Heart left ventricle (tissue), 16 donors: Measurements from ENCODE around the gene IL11. TPM values are rescaled to one million over a fixed set of nuclear protein-coding genes. Genes with fewer than 3 reads are reported as not detected.
A peak's percentile ranks its signal among the peaks of the same experiment; 100 is the strongest.
"Not testable (repeated sequence)": the region's sequence is repeated elsewhere in the genome, so short reads cannot be mapped to it uniquely, and the experiment has no call there.

Source experiments
- ATAC-seq, 4 donors: fragments of 200-7000 bp; cut with Tn5 transposase; one replicate each; pipeline ENCODE4 v1.9.1; 2020 to 2022; ENCODE audit warnings: moderate library complexity in 4 of 4, mild to moderate bottlenecking in 3 of 4, moderate number of reproducible peaks in 1 of 4
- DNase-seq, 5 donors: peaks; one replicate each; pipeline ENCODE4 v3.0.0-alpha.2; 2020
- H3K27ac ChIP-seq, 12 donors: fragments of 200-600 bp; sonication (generic) in 4 of 12; one replicate each; pipeline versions ENCODE4 v1.5.0 to v1.8.0; 2016 to 2022; ENCODE audit warnings: mild to moderate bottlenecking in 2 of 12
- H3K27me3 ChIP-seq, 9 donors: fragments of 200-600 bp; sonication (generic) in 2 of 9; one replicate each; pipeline versions ENCODE4 v1.5.1 to v1.8.0; 2016 to 2022; ENCODE audit warnings: mild to moderate bottlenecking in 3 of 9
- H3K36me3 ChIP-seq, 9 donors: fragments of 200-600 bp; sonication (generic) in 2 of 9; one replicate each; pipeline versions ENCODE4 v1.5.0 to v1.8.0; 2018 to 2022; ENCODE audit warnings: mild to moderate bottlenecking in 2 of 9
- H3K4me1 ChIP-seq, 12 donors: fragments of 200-600 bp; sonication (generic) in 4 of 12; one replicate each; pipeline versions ENCODE4 v1.5.0 to v1.8.0; 2016 to 2022; ENCODE audit warnings: mild to moderate bottlenecking in 3 of 12
- H3K4me3 ChIP-seq, 12 donors: fragments of 200-600 bp; sonication (generic) in 4 of 12; one replicate each; pipeline versions ENCODE4 v1.5.0 to v1.8.0; 2017 to 2022; ENCODE audit warnings: mild to moderate bottlenecking in 9 of 12, moderate library complexity in 4 of 12
- H3K9me3 ChIP-seq, 12 donors: fragments of 200-600 bp; sonication (generic) in 4 of 12; one replicate each; pipeline versions ENCODE4 v1.5.0 to v1.8.0; 2016 to 2022; ENCODE audit warnings: mild to moderate bottlenecking in 1 of 12
- CTCF ChIP-seq, 12 donors: fragments of 200-600 bp; sonication (generic) in 4 of 12; IDR thresholded peaks; one replicate each; pipeline versions ENCODE4 v1.5.0 to v1.8.0; 2018 to 2022; ENCODE audit warnings: antibody characterized with exemption in 12 of 12, mild to moderate bottlenecking in 5 of 12
- POLR2A ChIP-seq, 2 donors: fragments of 450-650 bp; IDR thresholded peaks; one replicate each; pipeline ENCODE4 v1.6.1; 2017; ENCODE audit warnings: antibody characterized with exemption in 2 of 2, mild to moderate bottlenecking in 2 of 2, moderate library complexity in 2 of 2
- WGBS, 4 donors: extraction: QIAGEN DNeasy Blood & Tissue Kit in 2 of 4; methylation state at CpG; one replicate each; pipeline versions ENCODE4 v1.1.5 to v1.1.7; 2013 to 2018; 5-methylcytosine and 5-hydroxymethylcytosine counted together
- intact Hi-C, 10 donors: fragments of 100-400 bp; cut with DNase I; formaldehyde crosslinking; loops; one replicate each; pipeline versions ENCODE4 v1.11.1 to v1.14.2; 2022
- polyA plus RNA-seq, 2 donors: library from polyadenylated mRNA; stranded (reverse); fragments of 200-250 nt; gene quantifications; one replicate each; pipeline ENCODE4 v1.2.3, GENCODE V29; 2013
- total RNA-seq, 9 donors: library from RNA; depleted of rRNA in 2 of 9; stranded (reverse); fragments of >200 nt in 2 of 9; fragmentation: NEBNext Ultra II Directional in 3 of 9; extraction: Animal tissue kit (Norgen Biotek cat#: 25700) in 3 of 9; gene quantifications; one replicate each; pipeline versions ENCODE4 v1.1.0 to v1.2.4, GENCODE V29; 2016 to 2023
- donor health status: ischemic (EF 13 %, LVEDD 7.1; RV severe dilation, severe dysfunction).
- donor health status: healthy with polysubstance abuse.
- donor health status: DM: no; HTN: yes; CAD: no.
- donor health status: DM: no; HTN: no; CAD: no.
- donor health status: ischemic (EF 25% LVEDD 6.9; RV normal size, moderate dysfunction).
- donor health status: ischemic (EF 25% LVEDD 5.7; RV mildly dilated, moderate dysfunction).
- donor health status: healthy.
- donor health status: DM: yes; HTN: yes; CAD: no.
- donor health status: ischemic (EF 35%, LVEDD 5.7; RV mildly dilated, moderate dysfunction).
- donor health status: nonischemic (EF 11% LVEDD 7.7; RV severe dilation, severe dysfunction).
- donor health status: DM: yes; HTN: yes; CAD: no.
- donor health status: PGD.
- donor health status: ischemic (EF 29% LVEDD 5.4; RV normal size, mild dysfunction).
- donor health status: nonischemic (EF 23%, LVEDD 6.1; RV moderate dilation, normal function).

IL11 gene
- total and polyA plus RNA-seq, 11 donors, result 0.11 to 0.43 (median 0.25) TPM; not detected in 8

- ATAC-seq, DNase-seq, intact Hi-C loops, H3K27me3 ChIP-seq, H3K9me3 ChIP-seq: not testable (repeated sequence)
- 0 to 1% (median 1%) methylated on average over 32 to 36 of the region's 36 CpGs; no CpG with 5 or more reads in 1 of the 4 donors for WGBS, 4 donors
- Histone ChIP-seq H3K4me3 (peak within 1 kb of the TSS; percentile 74 to 99 (median 90)), H3K36me3 (peaks cover 0 to 36% (median 26%) of the 10 kb centered on the region in 9 donors), H3K4me1 (peaks cover 3 to 27% (median 12%) of the 10 kb centered on the region in 12 donors), H3K27ac (peak within 1 kb of the TSS; percentile 84 to 99 (median 97))
- peak in 1 of 2 donors; percentile 98 for TF ChIP-seq POLR2A (IDR thresholded peaks at IDR 0.05)
Measured at GRCh38 chr19:55407550-55407799, 37.2 kb upstream of the IL11 start, which contains the start of gene UBE2S. UBE2S (minus strand) TSS chr19:55407788; CDS start chr19:55407589, 199 bp downstream.

GRCh38 chr19:55406826-55407549, 36.7 kb upstream of the IL11 start:
- Histone ChIP-seq H3K27me3 (no peaks in the 10 kb centered on the region), H3K36me3 (peaks cover 0 to 40% (median 31%) of the 10 kb centered on the region in 9 donors), H3K4me1 (peaks cover 3 to 27% (median 12%) of the 10 kb centered on the region in 12 donors), H3K4me3 (peak overlapping the region; percentile 74 to 99 (median 90)), H3K27ac (peak overlapping the region; percentile 84 to 99 (median 97)), H3K9me3 (peaks cover 0 to 6% (median 0%) of the 10 kb centered on the region in 12 donors)
- 12 to 17% (median 14%) methylated on average over 21 to 35 of the region's 35 CpGs for WGBS, 4 donors
- ATAC-seq (peak in 2 of 4 donors; percentile 2 to 13), DNase-seq (peak in 2 of 5 donors; percentile 26 to 46)
- TF ChIP-seq POLR2A (IDR thresholded peaks at IDR 0.05), result no peak
- no peak for TF ChIP-seq CTCF (IDR thresholded peaks at IDR 0.05)
- intact Hi-C loops, result no loop called here

GRCh38 chr19:55406091-55406825, 36.0 kb upstream of the IL11 start:
- H3K4me1 ChIP-seq, result peaks cover 3 to 27% (median 12%) of the 10 kb centered on the region in 12 donors
- no peak for TF ChIP-seq POLR2A (IDR thresholded peaks at IDR 0.05)
- no peak for TF ChIP-seq CTCF (IDR thresholded peaks at IDR 0.05)
- peaks cover 0 to 45% (median 36%) of the 10 kb centered on the region in 9 donors for H3K36me3 ChIP-seq
- no peak for ATAC-seq
- no peak overlapping the region for H3K27ac ChIP-seq
- H3K4me3 ChIP-seq, result peak overlapping the region in 9 of 12 donors; percentile 74 to 99 (median 92)
- H3K27me3 ChIP-seq, result no peaks in the 10 kb centered on the region
- 83 to 89% (median 85%) methylated on average over 14 of the region's 14 CpGs for WGBS, 4 donors
- peak in 1 of 5 donors; percentile 15 for DNase-seq
- intact Hi-C loops, result no loop called here
- peaks cover 0 to 6% (median 0%) of the 10 kb centered on the region in 12 donors for H3K9me3 ChIP-seq

- peaks cover 0 to 50% (median 40%) of the 10 kb centered on the region in 9 donors for H3K36me3 ChIP-seq
- H3K4me1 ChIP-seq, result peaks cover 3 to 27% (median 12%) of the 10 kb centered on the region in 12 donors
- intact Hi-C loops, result loop anchor here in 1 of 10 donors (2.0 kb wide), 1 partner anchor 19 kb away; no protein-coding TSS in a partner anchor
- TF ChIP-seq POLR2A (IDR thresholded peaks at IDR 0.05) (no peak), CTCF (IDR thresholded peaks at IDR 0.05) (no peak)
- H3K9me3 ChIP-seq, result peaks cover 0 to 6% (median 0%) of the 10 kb centered on the region in 12 donors
- no peaks in the 10 kb centered on the region for H3K27me3 ChIP-seq
- H3K27ac ChIP-seq, result no peak overlapping the region
- ATAC-seq (no peak), DNase-seq (peak in 1 of 5 donors; percentile 18)
- peak overlapping the region in 1 of 12 donors; percentile 96 for H3K4me3 ChIP-seq
- WGBS, 4 donors, result 86 to 89% (median 87%) methylated on average over 5 of the region's 5 CpGs
Measured at GRCh38 chr19:55405638-55406037, 35.4 kb upstream of the IL11 start.
